Limb (tissue), 2 donors: ENCODE results near the gene USP35.

Source experiments
- DNase-seq, 2 donors: peaks; one replicate each; pipeline ENCODE4 v3.0.0-alpha.2; 2016; ENCODE audit errors: extremely low spot score in 2 of 2

The USP35 gene

GRCh38 chr11:78262238-78262637 lies 73.5 kb downstream of the USP35 start:
- no peak for DNase-seq

- DNase-seq, result peak in 1 of 2 donors; percentile 24
These were observed 74.0 kb downstream of the USP35 start for GRCh38 chr11:78262691-78263090.
